H9 (cell line): ENCODE results near the gene KRTAP13-4. TPM values are rescaled to one million over a fixed set of nuclear protein-coding genes. Genes with fewer than 3 reads are reported as not detected.

Experiments used
- DNase-seq: peaks from one replicate; pipeline ENCODE4 v3.0.0-alpha.2; 2017
- H2AFZ ChIP-seq: one replicate; pipeline ENCODE4 v1.6.1; 2013; ENCODE audit warnings: mild to moderate bottlenecking, low read length, control low read depth, moderate library complexity
- H2AK5ac ChIP-seq: 2 replicates; pipeline ENCODE4 v1.6.1; 2013; ENCODE audit warnings: low read length, control low read depth, mixed read lengths; ENCODE audit not compliant: insufficient read length
- H2BK120ac ChIP-seq: one replicate; pipeline ENCODE4 v1.6.1; 2013; ENCODE audit warnings: low read depth, mild to moderate bottlenecking, low read length, control low read depth, inconsistent platforms; ENCODE audit not compliant: poor library complexity, severe bottlenecking
- H2BK12ac ChIP-seq: 2 replicates; pipeline ENCODE4 v1.6.1; 2013; ENCODE audit warnings: low read length, control low read depth, mixed read lengths, low read depth; ENCODE audit not compliant: insufficient read length
- H2BK15ac ChIP-seq: 2 replicates; pipeline ENCODE4 v1.6.1; 2013; ENCODE audit warnings: low read depth, low read length, control low read depth
- H2BK20ac ChIP-seq: one replicate; pipeline ENCODE4 v1.6.1; 2013; ENCODE audit warnings: low read depth, mild to moderate bottlenecking, low read length, control low read depth, inconsistent platforms; ENCODE audit not compliant: poor library complexity, severe bottlenecking
- H2BK5ac ChIP-seq: 2 replicates; pipeline ENCODE4 v1.6.1; 2013; ENCODE audit warnings: low read length, control low read depth, mixed read lengths; ENCODE audit not compliant: insufficient read length
- H3K14ac ChIP-seq: 2 replicates; pipeline ENCODE4 v1.6.1; 2013; ENCODE audit warnings: low read length, control low read depth; ENCODE audit not compliant: insufficient read depth
- H3K18ac ChIP-seq: 2 replicates; pipeline ENCODE4 v1.6.1; 2013; ENCODE audit warnings: low read depth, mild to moderate bottlenecking, mixed read lengths, low read length, control low read depth; ENCODE audit not compliant: insufficient read length
- H3K23ac ChIP-seq: 2 replicates; pipeline ENCODE4 v1.6.1; 2013; ENCODE audit warnings: low read length, control low read depth, mixed read lengths, low read depth; ENCODE audit not compliant: insufficient read length
- H3K23me2 ChIP-seq: 2 replicates; pipeline ENCODE4 v1.6.1; 2013; ENCODE audit warnings: low read depth, mild to moderate bottlenecking, mixed read lengths, low read length, control low read depth; ENCODE audit not compliant: insufficient read length, poor library complexity, severe bottlenecking
- H3K27ac ChIP-seq: 2 replicates; pipeline ENCODE4 v1.5.1; 2013; ENCODE audit warnings: low read length, control low read depth, mixed read lengths, low read depth; ENCODE audit not compliant: insufficient read length
- H3K27me3 ChIP-seq: 2 replicates; pipeline ENCODE4 v1.6.1; 2013; ENCODE audit warnings: low read length, control low read depth, inconsistent platforms; ENCODE audit not compliant: insufficient read depth
- H3K4ac ChIP-seq: 2 replicates; pipeline ENCODE4 v1.6.1; 2013; ENCODE audit warnings: low read depth, mild to moderate bottlenecking, control low read depth, inconsistent platforms, low read length, moderate library complexity
- H3K4me1 ChIP-seq: 2 replicates; pipeline ENCODE4 v1.6.1; 2013; ENCODE audit warnings: low read length, control low read depth, inconsistent platforms; ENCODE audit not compliant: insufficient read depth
- H3K4me2 ChIP-seq: 2 replicates; pipeline ENCODE4 v1.6.1; 2013; ENCODE audit warnings: low read length, control low read depth, mixed read lengths; ENCODE audit not compliant: insufficient read length, insufficient read depth
- H3K56ac ChIP-seq: 2 replicates; pipeline ENCODE4 v1.6.1; 2013; ENCODE audit warnings: low read depth, mild to moderate bottlenecking, mixed read lengths, low read length, control low read depth; ENCODE audit not compliant: insufficient read length
- H3K79me1 ChIP-seq: 2 replicates; pipeline ENCODE4 v1.6.1; 2013; ENCODE audit warnings: low read depth, mild to moderate bottlenecking, moderate library complexity, low read length, control low read depth, inconsistent platforms; ENCODE audit not compliant: insufficient read depth, poor library complexity, severe bottlenecking
- H3K79me2 ChIP-seq: 2 replicates; pipeline ENCODE4 v1.6.1; 2013; ENCODE audit warnings: low read length, control low read depth, inconsistent platforms; ENCODE audit not compliant: insufficient read depth
- H3K9ac ChIP-seq: 2 replicates; pipeline ENCODE4 v1.6.1; 2013; ENCODE audit warnings: low read length, control low read depth, mixed read lengths; ENCODE audit not compliant: insufficient read length; ENCODE audit errors: extremely low read depth
- H3K9me3 ChIP-seq: one replicate; pipeline ENCODE4 v1.6.1; 2013; ENCODE audit warnings: low read depth, low read length, inconsistent platforms; ENCODE audit not compliant: control insufficient read depth
- H3T11ph ChIP-seq: one replicate; pipeline ENCODE4 v1.6.1; 2013; ENCODE audit warnings: mild to moderate bottlenecking, low read length, control low read depth, inconsistent platforms
- H4K20me1 ChIP-seq: one replicate; pipeline ENCODE4 v1.6.1; 2013; ENCODE audit not compliant: control insufficient read depth, insufficient read length, insufficient read depth
- H4K5ac ChIP-seq: 2 replicates; pipeline ENCODE4 v1.6.1; 2013; ENCODE audit warnings: low read depth, mild to moderate bottlenecking, mixed read lengths, low read length, control low read depth; ENCODE audit not compliant: insufficient read length
- H4K8ac ChIP-seq: replicated peaks from 2 replicates; pipeline ENCODE4 v1.6.1; 2013; ENCODE audit warnings: low read length, control low read depth, mixed read lengths, low read depth; ENCODE audit not compliant: insufficient read length
- H4K91ac ChIP-seq: 2 replicates; pipeline ENCODE4 v1.6.1; 2013; ENCODE audit warnings: low read depth, mild to moderate bottlenecking, moderate library complexity, mixed read lengths, low read length, control low read depth; ENCODE audit not compliant: insufficient read length
- H3K27ac Mint-ChIP-seq, 3 experiments: 2 replicates in 2 of 3; 3 replicates in 1 of 3; pipeline ENCODE4 v1.8.0; 2020 to 2021; ENCODE audit warnings: mixed read lengths in 3 of 3, mild to moderate bottlenecking in 1 of 3, moderate library complexity in 1 of 3
- H3K27me3 Mint-ChIP-seq: 2 replicates; pipeline ENCODE4 v1.8.0; 2021; ENCODE audit warnings: low read depth, mild to moderate bottlenecking, moderate library complexity, mixed read lengths
- H3K36me3 Mint-ChIP-seq, 3 experiments: 2 replicates in 2 of 3; 3 replicates in 1 of 3; pipeline ENCODE4 v1.8.0; 2020 to 2021; ENCODE audit warnings: low read depth in 3 of 3, mixed read lengths in 3 of 3; ENCODE audit not compliant: insufficient read depth in 1 of 3
- H3K4me1 Mint-ChIP-seq, 2 experiments: 2 replicates each; pipeline ENCODE4 v1.8.0; 2020; ENCODE audit warnings: mixed read lengths in 2 of 2
- H3K4me3 Mint-ChIP-seq, 2 experiments: 2 replicates in 1 of 2; 3 replicates in 1 of 2; pipeline ENCODE4 v1.8.0; 2020 to 2021; ENCODE audit warnings: mild to moderate bottlenecking in 2 of 2, mixed read lengths in 2 of 2, moderate library complexity in 1 of 2
- H3K9me3 Mint-ChIP-seq, 2 experiments: 2 replicates in 1 of 2; 3 replicates in 1 of 2; pipeline ENCODE4 v1.8.0; 2020; ENCODE audit warnings: mild to moderate bottlenecking in 2 of 2, mixed read lengths in 2 of 2, moderate library complexity in 1 of 2
- CTCF ChIP-seq: fragments of 200-600 bp; sonication (generic); conservative IDR thresholded peaks from 3 replicates; pipeline ENCODE4 v1.8.0; 2021; ENCODE audit warnings: antibody characterized with exemption, mild to moderate bottlenecking
- WGBS: extraction: QIAGEN DNeasy Blood & Tissue Kit; methylation state at CpG from one replicate; pipeline ENCODE4 v1.1.7; 2013; ENCODE audit warnings: missing lambda C conversion rate, low lambda C conversion rate, mixed read lengths; ENCODE audit not compliant: insufficient read length; ENCODE audit errors: extremely low coverage; 5-methylcytosine and 5-hydroxymethylcytosine counted together
- total RNA-seq: library from RNA; stranded (reverse); gene quantifications from 2 replicates; pipeline ENCODE4 v1.2.1, GENCODE V29; 2021

Gene KRTAP13-4
- total RNA-seq, 1 experiment from 2014 or later = 0.39 TPM

GRCh38 chr21:30447056-30447455 lies 17.0 kb downstream of the KRTAP13-4 start:
- Histone ChIP-seq H2AFZ (no peak overlapping the region), H4K8ac (no peak overlapping the region), H3K27ac (no peak overlapping the region), H3K18ac (no peak overlapping the region), H2AK5ac (no peak overlapping the region), H3K23ac (no peak overlapping the region), H3K27me3 (no peaks in the 10 kb centered on the region), H4K91ac (no peak overlapping the region), H3K14ac (no peak overlapping the region), H4K5ac (no peak overlapping the region), H3K23me2 (no peaks in the 10 kb centered on the region), H3K4me2 (no peak overlapping the region), H3K4me1 (peaks cover 3% of the 10 kb centered on the region; the same call in 1 of the 2 replicates), H3K56ac (no peak overlapping the region), H3K9me3 (no peaks in the 10 kb centered on the region), H3K9ac (no peak overlapping the region), H4K20me1 (no peaks in the 10 kb centered on the region), H3K79me1 (no peaks in the 10 kb centered on the region), H3K4ac (no peak overlapping the region), H3K79me2 (no peaks in the 10 kb centered on the region), H2BK120ac (no peak overlapping the region), H2BK12ac (no peak overlapping the region), H2BK20ac (no peak overlapping the region), H2BK15ac (no peak overlapping the region), H2BK5ac (no peak overlapping the region), H3T11ph (no peak overlapping the region)
- H3K4me1 Mint-ChIP-seq = peaks cover 17 to 26% of the 10 kb centered on the region in 2 experiments
- peaks cover 0 to 4% (median 0%) of the 10 kb centered on the region in 3 experiments; a peak in 1 of 7 replicates for H3K36me3 Mint-ChIP-seq
- H3K9me3 Mint-ChIP-seq = no peaks in the 10 kb centered on the region
- no CpG with 5 or more reads among the region's 4 CpGs for WGBS
- no peaks in the 10 kb centered on the region for H3K27me3 Mint-ChIP-seq
- H3K4me3 Mint-ChIP-seq = no peak overlapping the region
- no peak for TF ChIP-seq CTCF
- DNase-seq = no peak
- no peak overlapping the region for H3K27ac Mint-ChIP-seq
